Esophagus squamous epithelium (tissue), 4 donors: ENCODE measurements around the gene GYS2.

Experiments used
- POLR2A ChIP-seq, 4 donors: fragments of 450-650 bp; IDR thresholded peaks; one replicate each; pipeline ENCODE4 v1.6.1; 2017; ENCODE audit warnings: antibody characterized with exemption in 4 of 4, mild to moderate bottlenecking in 4 of 4, moderate library complexity in 3 of 4
- TF ChIP-seq, protein P1 (sequence below), 6 experiments: fragments of 450-650 bp in 4 of 6; fragments of 200-600 bp in 2 of 6; sonication (generic) in 2 of 6; IDR thresholded peaks; one replicate each; pipeline ENCODE4 v1.5.1; 2016 to 2019; ENCODE audit warnings: antibody characterized with exemption in 6 of 6, mild to moderate bottlenecking in 4 of 6, moderate library complexity in 4 of 6

DNA sequence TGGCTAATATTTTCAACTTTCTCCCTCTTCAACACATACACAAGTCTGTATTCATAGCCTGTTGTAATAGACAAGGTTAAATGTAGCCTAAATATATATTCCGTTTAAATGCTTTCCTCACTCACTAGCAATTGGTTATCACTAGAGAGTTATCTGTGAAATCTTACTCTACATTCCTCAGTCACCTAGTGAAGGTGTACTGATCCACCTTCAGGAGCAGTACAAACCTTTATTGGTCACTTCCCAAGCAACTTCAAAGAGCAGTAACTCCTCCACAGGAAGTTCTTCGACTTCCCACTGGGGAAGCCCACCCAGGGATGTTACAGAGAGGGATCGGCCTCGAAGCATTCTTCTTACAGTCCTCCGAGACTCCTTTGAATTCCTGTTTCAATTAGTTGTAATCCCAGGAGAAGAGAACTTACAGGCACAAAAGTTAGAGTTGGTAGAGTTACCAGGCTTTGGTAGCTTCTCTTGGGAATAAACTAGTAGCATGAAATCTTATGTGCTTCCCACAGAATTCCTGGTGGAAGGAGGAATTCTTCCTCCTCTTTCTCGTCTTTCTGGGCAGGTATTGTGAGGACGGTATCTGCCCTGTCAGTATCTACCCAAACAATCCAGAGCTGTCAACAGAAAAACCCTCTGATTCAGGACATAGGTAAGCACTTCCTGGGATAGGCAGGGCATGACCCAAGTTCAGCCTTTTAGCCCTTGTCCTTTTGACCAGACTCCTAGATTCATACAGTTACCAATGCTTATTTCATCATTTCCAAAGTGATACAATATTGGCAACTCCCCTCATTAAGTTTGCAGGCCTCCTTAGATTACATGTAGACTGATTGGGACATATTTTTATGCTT lies at the start of gene GYS2:
- TF ChIP-seq, protein P1, sequence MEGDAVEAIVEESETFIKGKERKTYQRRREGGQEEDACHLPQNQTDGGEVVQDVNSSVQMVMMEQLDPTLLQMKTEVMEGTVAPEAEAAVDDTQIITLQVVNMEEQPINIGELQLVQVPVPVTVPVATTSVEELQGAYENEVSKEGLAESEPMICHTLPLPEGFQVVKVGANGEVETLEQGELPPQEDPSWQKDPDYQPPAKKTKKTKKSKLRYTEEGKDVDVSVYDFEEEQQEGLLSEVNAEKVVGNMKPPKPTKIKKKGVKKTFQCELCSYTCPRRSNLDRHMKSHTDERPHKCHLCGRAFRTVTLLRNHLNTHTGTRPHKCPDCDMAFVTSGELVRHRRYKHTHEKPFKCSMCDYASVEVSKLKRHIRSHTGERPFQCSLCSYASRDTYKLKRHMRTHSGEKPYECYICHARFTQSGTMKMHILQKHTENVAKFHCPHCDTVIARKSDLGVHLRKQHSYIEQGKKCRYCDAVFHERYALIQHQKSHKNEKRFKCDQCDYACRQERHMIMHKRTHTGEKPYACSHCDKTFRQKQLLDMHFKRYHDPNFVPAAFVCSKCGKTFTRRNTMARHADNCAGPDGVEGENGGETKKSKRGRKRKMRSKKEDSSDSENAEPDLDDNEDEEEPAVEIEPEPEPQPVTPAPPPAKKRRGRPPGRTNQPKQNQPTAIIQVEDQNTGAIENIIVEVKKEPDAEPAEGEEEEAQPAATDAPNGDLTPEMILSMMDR (IDR thresholded peaks at IDR 0.05) = no peak
- no peak for TF ChIP-seq POLR2A (IDR thresholded peaks at IDR 0.05)
